A673 (cell line): ENCODE results near the gene GLI3. TPM values are rescaled to one million over a fixed set of nuclear protein-coding genes. Genes with fewer than 3 reads are reported as not detected.

ENCODE experiments used
- BruUV-seq: library from RNA; stranded (reverse); fragments of 400-500 nt; replicated peaks from 2 replicates; lab custom pipeline; 2021; lab: Mats Ljungman, UMichigan
- CTCF ChIA-PET: fragments of 300-600 bp; sonication (Branson Sonifier 250); formaldehyde crosslinking; loops from one replicate; lab custom pipeline; 2022; ENCODE audit warnings: antibody characterized with exemption; lab: Charles Lee
- POLR2A ChIA-PET: fragments of 300-600 bp; sonication (Branson Sonifier 250); formaldehyde crosslinking; loops from one replicate; lab custom pipeline; 2022; ENCODE audit warnings: antibody characterized with exemption; ENCODE audit not compliant: low non-redundant PET; lab: Charles Lee
- DNase-seq: peaks from one replicate; pipeline ENCODE4 v3.0.0-alpha.2; 2015; ENCODE audit warnings: low spot score
- H3K27ac ChIP-seq: fragments of 200-600 bp; sonication (generic); 2 replicates; pipeline ENCODE4 v1.5.1; 2016; ENCODE audit warnings: mixed run types, low read depth, mild to moderate bottlenecking, mixed read lengths, antibody characterized with exemption, low read length; ENCODE audit not compliant: poor library complexity, severe bottlenecking
- H3K27me3 ChIP-seq: fragments of 200-600 bp; sonication (generic); replicated peaks from 2 replicates; pipeline ENCODE4 v1.6.1; 2017; ENCODE audit warnings: mixed run types, low read depth, mild to moderate bottlenecking, mixed read lengths, antibody characterized with exemption, low read length; ENCODE audit not compliant: insufficient read depth, poor library complexity
- H3K36me3 ChIP-seq: fragments of 200-600 bp; sonication (generic); 2 replicates; pipeline ENCODE4 v1.6.1; 2016; ENCODE audit warnings: mixed run types, mild to moderate bottlenecking, mixed read lengths, antibody characterized with exemption, low read length; ENCODE audit not compliant: insufficient read depth, poor library complexity, severe bottlenecking
- H3K4me1 ChIP-seq: fragments of 200-600 bp; sonication (generic); 2 replicates; pipeline ENCODE4 v1.6.1; 2017; ENCODE audit warnings: mixed run types, mild to moderate bottlenecking, mixed read lengths, antibody characterized with exemption, low read length; ENCODE audit not compliant: insufficient read depth, poor library complexity, severe bottlenecking
- H3K4me3 ChIP-seq: fragments of 200-600 bp; sonication (generic); 2 replicates; pipeline ENCODE4 v1.5.1; 2016; ENCODE audit warnings: low read depth, mixed run types, mild to moderate bottlenecking, mixed read lengths, low read length; ENCODE audit not compliant: poor library complexity, severe bottlenecking
- H3K9me3 ChIP-seq: fragments of 200-600 bp; sonication (generic); 2 replicates; pipeline ENCODE4 v1.6.1; 2016; ENCODE audit warnings: mixed run types, low read depth, mild to moderate bottlenecking, mixed read lengths, antibody characterized with exemption, low read length; ENCODE audit not compliant: poor library complexity, severe bottlenecking
- EZH2 ChIP-seq: fragments of 200-600 bp; sonication (generic); IDR thresholded peaks from 2 replicates; pipeline ENCODE4 v1.6.1; 2017; ENCODE audit warnings: borderline replicate concordance, low read depth, mild to moderate bottlenecking, mixed read lengths, antibody characterized with exemption, low read length; ENCODE audit not compliant: poor library complexity, severe bottlenecking
- intact Hi-C: fragments of 100-400 bp; cut with micrococcal nuclease; formaldehyde crosslinking; loops from one replicate; pipeline ENCODE4 v1.10.0; 2022; ENCODE audit not compliant: unreplicated experiment
- total RNA-seq: library from RNA; stranded (reverse); gene quantifications from 2 replicates; pipeline ENCODE4 v1.2.3, GENCODE V29; 2021
- TF ChIP-seq, protein P1 (sequence below): fragments of 300-800, 200-600 bp; sonication (generic); conservative IDR thresholded peaks from 2 replicates; pipeline ENCODE4 v1.5.1; 2017; ENCODE audit warnings: low read depth, mild to moderate bottlenecking, antibody characterized with exemption, low read length, moderate library complexity, mixed read lengths

GLI3 gene
- total RNA-seq, 1 experiment from 2014 or later = 52.6 TPM

DNA sequence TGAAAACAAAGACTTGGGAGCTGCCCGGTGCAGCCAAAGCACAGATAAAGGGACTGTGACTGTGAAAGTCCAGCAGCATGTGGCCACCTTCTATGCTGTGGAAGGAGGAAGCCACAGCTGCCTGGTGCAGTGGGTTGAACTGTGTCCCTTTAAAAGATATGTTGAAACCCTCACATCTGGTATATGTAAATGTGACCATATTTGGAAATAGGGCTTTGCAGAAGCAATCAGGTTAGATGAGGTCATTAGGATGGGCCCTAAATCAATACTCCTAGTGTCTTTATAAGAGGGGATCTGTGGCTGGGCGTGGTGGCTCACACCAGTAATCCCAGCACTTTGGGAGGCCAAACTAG, 136.9 kb downstream of the GLI3 start:
- Histone ChIP-seq H3K4me1 (peaks cover 48% of the 10 kb centered on the region), H3K27me3 (no peaks in the 10 kb centered on the region), H3K27ac (peak overlapping the region; percentile 49), H3K4me3 (no peak overlapping the region), H3K9me3 (no peaks in the 10 kb centered on the region), H3K36me3 (no peaks in the 10 kb centered on the region)
- TF ChIP-seq, protein P1, sequence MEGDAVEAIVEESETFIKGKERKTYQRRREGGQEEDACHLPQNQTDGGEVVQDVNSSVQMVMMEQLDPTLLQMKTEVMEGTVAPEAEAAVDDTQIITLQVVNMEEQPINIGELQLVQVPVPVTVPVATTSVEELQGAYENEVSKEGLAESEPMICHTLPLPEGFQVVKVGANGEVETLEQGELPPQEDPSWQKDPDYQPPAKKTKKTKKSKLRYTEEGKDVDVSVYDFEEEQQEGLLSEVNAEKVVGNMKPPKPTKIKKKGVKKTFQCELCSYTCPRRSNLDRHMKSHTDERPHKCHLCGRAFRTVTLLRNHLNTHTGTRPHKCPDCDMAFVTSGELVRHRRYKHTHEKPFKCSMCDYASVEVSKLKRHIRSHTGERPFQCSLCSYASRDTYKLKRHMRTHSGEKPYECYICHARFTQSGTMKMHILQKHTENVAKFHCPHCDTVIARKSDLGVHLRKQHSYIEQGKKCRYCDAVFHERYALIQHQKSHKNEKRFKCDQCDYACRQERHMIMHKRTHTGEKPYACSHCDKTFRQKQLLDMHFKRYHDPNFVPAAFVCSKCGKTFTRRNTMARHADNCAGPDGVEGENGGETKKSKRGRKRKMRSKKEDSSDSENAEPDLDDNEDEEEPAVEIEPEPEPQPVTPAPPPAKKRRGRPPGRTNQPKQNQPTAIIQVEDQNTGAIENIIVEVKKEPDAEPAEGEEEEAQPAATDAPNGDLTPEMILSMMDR = no peak
- ChIA-PET POLR2A (no interaction called here), CTCF (interaction anchor here (0.6 kb wide), 1 partner anchor 166 kb away, joined by 3 read pairs; no protein-coding TSS in a partner anchor)
- intact Hi-C loops = no loop called here
- DNase-seq = no peak
- BruUV-seq = no TSS peak

DNA sequence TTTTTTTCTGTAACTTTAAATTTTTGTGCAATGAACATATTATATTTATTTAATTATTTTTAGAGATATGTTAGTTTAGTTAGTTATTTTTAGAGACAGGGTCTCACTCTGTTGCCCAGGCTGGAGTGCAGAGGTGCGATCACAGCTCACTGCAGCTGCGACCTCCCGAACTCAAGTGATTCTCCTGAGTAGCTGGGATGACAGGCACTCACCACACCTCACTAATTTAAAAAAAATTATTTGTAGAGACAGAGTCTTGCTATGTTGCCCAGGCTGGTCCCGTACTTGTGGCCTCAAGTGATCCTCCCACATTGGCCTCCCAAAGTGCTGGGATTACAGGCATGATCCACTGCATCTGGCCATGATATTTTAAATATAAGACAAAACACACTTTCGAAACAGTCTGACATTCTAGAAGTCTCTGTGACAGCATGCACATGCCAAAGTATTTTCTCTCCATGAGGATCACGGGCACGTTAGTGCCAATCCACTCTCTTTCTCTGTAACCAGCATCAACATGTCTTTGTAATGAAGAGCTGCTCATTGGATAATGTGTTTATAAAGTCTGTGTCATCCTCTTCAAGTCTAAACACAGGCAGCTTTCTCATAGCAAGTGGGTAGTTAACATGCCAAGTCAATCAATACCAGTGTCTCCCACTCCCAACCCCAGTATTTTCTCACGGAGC, 137.4 kb downstream of the GLI3 start:
- Histone ChIP-seq H3K27ac (peak overlapping the region; percentile 49), H3K9me3 (no peaks in the 10 kb centered on the region), H3K27me3 (no peaks in the 10 kb centered on the region), H3K36me3 (no peaks in the 10 kb centered on the region), H3K4me3 (no peak overlapping the region), H3K4me1 (peaks cover 45% of the 10 kb centered on the region)
- no peak for DNase-seq
- no TSS peak for BruUV-seq
- intact Hi-C loops = no loop called here
- ChIA-PET POLR2A (no interaction called here), CTCF (interaction anchor here (0.6 kb wide), 1 partner anchor 166 kb away, joined by 3 read pairs; no protein-coding TSS in a partner anchor)
- TF ChIP-seq, protein P1 = no peak
- TF ChIP-seq EZH2 = no peak

DNA sequence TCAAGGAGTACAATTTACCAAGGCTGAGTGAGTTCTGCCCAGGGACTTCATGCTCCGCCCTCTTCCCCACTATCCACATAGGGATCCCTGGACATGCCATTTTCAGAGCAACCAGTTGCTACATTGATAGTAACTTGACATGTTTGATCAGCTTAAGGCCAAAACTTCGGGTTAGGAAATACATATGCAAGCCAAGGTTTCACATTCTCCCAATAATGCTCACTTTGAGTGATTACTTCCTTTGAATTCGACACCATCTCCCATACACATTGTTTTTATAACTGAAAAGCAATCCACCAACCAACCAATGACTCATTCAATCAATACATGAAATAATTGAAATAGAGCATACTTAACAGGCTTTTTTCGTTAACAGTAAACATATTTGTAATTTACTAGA, 137.9 kb downstream of the GLI3 start:
- Histone ChIP-seq H3K36me3 (no peaks in the 10 kb centered on the region), H3K27ac (peak overlapping the region; percentile 79), H3K4me3 (no peak overlapping the region), H3K27me3 (no peaks in the 10 kb centered on the region), H3K4me1 (peaks cover 40% of the 10 kb centered on the region), H3K9me3 (no peaks in the 10 kb centered on the region)
- CTCF ChIA-PET = no interaction called here
- intact Hi-C loops = no loop called here
- POLR2A ChIA-PET = no interaction called here
- no TSS peak for BruUV-seq
- TF ChIP-seq EZH2 = no peak
- TF ChIP-seq, protein P1 = no peak
- no peak for DNase-seq
